Midbrain (tissue), 1 donor: ENCODE results near the gene STAM.

ENCODE experiments used
- DNase-seq: peaks from one replicate; lab custom pipeline; 2025; lab: John Stamatoyannopoulos, UW

Gene STAM

GRCh38 chr10:17730667-17731066 is 86.7 kb downstream of the STAM start:
- no peak for DNase-seq

DNA sequence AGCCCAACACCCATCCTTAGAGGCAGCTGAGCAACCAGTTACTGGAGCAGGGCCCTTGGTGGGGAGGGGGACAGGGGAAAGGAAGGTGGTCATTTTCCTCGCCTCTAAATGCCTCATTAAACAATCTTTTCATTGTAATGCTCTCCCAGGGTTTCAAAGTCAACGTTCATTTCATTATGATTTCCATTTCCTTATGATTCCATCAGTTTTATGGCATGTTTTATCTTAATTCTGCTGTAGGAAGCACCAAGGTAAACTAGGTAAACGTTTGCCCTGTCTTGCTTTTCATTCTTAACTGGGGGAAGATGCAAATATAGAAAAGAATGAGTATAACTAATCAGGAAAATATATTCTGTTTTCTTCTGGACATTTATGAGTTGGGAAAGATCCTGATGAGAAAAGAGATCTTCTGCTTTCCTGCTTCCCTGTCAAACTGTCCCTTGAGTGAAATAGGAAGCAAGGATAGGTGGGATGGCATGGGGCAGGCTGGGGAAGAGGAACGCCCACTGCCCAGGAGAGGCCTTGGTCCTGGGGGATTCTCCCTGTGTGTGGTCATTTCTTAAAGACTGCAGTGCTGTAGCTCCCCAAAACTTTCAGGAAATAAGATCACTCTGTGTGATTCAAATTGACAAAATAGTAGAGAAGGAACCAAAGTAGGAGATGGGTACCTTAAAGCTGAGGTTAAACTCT is 87.5 kb downstream of the STAM start:
- DNase-seq = no peak

GRCh38 chr10:17733620-17734019 is 89.7 kb downstream of the STAM start:
- DNase-seq = no peak

GRCh38 chr10:17734432-17735080 is 90.6 kb downstream of the STAM start:
- no peak for DNase-seq

- DNase-seq = no peak
Measured at GRCh38 chr10:17735166-17735941, 91.4 kb downstream of the STAM start.

GRCh38 chr10:17736223-17736622 is 92.3 kb downstream of the STAM start:
- DNase-seq = no peak

DNA sequence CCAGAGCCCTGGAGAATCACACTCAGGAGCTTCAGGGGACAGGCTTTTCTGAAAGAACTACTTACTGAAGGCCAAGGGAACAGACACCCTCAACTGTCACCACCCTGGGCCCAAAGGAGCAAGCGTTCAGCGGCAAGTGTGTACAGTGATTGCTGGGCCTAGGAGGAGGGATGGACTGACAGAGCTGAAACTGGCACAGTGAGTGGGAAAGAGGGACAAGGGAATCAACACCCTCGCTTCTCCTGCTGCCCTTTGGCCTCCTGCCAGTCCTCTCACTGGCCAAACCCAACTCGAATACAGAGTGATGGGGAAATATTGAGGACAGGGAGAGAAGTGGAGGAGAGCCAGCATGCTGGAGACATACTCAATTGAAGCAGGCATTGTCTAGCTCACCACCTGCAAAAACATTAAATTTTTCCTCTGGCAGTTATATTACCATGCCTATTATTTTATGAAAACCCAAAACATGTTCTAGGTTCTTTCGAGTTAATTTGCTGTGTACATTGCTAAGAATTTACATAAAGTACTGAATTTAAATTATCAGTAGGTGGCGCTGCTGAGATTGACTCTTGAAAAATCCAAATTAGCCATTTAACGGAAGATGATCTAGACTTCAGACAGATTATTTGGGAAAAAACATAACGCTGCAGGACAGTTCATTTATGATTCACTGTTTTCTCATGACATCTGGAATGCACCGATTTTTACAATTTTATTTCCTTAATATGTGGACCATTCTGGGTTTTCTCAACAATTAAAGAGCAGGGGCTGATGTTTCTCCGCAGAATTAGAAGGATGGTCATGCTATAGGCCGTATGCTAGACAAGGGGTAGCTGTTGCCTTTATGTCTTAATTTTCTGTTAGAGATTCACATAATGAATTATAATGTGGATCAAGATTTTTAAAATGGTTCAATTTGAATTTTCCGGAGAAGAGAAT is 93.3 kb downstream of the STAM start:
- DNase-seq = peak; percentile 43

DNA sequence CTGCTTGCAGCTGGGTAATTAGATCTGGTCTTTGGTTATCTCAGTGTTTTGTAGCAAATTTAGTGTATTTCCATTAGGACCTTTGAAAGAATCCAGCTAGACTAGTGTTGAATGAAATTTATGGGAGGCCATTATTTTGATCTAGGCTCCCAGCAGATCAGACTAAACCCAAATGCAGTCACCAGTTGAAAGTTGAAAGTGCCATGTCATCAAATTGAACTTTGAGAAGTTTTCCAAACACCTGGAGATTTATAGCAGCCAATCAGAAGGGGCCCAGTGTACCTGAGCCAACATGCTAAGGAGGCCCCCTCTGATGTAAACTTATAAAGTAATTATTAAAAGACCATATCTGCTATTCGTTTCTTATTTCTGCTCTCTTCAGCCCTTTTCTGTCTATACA is 96.7 kb downstream of the STAM start:
- DNase-seq = no peak

DNA sequence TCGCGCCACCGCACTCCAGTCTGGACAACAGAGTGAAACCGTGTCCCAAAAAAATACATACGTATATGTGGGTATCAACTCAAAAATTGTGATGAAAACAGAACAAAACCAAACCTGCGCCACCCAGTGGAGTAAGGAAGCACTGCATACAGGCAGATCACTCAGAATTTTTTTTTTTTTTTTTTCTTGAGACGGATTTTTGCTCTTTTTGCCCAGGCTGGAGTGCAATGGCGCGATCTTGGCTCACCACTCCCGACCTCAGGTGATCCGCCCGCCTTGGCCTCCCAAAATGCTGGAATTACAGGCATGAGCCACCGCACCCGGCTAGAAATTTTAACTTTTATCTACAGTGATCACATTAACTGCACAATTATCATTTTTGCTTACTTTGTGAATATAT is 99.0 kb downstream of the STAM start:
- DNase-seq = peak; percentile 43

DNA sequence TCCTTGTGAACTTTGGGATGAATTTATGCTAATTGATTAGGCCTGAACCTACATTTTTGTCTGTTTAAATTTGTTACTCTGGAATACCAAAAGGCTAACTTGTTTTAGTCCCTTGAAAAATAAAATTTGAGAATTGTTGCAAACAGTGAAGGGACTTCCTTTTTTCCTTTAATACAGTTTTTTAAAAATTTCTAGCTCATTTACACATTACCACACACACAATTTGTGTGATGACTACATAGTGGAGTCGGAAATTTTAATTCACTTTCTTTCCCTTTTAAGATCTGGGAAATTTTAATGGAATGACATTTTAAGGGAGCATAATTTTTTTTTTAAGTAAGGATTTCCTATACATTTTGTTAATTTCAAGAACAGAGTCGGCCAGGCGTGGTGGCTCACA is 99.5 kb downstream of the STAM start:
- no peak for DNase-seq

DNA sequence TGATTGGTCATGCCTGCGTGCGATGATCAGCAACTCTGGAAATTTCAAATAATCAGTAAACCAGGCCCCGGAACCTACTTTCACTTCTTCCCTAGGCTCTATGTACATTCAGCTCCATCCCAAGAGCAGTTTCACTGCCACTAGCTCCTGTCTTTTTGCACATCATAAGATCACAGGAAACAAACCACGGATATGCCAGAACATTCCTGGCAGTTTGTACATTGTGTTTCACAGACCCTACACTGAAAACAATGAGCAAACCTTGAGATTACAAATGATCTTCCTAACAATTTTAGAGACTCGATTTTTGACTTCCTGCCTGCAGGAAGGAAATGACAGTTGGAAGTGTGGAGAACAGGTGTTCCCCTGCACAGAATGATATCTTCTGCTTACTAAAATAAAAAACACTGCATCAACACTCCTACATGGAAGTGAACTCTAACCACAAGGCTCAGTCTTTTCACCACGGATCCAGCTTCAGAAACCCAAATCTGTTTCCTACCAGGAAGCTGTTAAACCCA is 100.5 kb downstream of the STAM start:
- DNase-seq = no peak

DNA sequence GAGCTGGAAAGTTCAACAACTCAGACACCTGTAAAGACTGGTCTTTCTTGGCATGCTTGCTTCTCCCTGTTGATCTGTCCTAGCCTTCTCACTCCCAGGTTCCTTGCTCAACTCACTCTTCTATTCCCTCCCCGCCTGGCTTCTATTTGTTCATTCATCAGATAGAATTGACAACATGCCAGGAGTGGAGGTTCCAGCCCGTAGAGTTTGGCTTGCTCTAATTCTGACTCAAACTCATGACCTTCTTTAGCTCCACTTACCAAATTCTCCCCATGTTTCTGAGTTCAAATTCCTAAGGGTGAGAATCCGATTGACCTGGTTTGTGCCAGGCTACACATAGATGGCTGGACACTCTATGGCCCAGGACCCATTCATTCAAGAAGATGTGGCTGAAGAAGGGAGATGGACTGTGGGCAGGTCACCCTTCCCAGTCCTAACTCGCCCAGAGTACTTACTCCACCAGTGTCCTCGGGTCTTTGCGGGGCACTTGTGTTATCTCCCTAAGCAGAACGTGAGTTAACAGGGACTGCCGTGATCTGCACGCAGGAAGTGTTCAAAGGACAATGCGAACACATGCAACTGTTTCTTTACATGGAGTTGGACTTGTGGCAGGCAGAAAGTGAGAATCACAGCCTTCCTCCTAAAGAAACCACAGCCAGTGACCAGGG is 104.1 kb downstream of the STAM start:
- no peak for DNase-seq

DNA sequence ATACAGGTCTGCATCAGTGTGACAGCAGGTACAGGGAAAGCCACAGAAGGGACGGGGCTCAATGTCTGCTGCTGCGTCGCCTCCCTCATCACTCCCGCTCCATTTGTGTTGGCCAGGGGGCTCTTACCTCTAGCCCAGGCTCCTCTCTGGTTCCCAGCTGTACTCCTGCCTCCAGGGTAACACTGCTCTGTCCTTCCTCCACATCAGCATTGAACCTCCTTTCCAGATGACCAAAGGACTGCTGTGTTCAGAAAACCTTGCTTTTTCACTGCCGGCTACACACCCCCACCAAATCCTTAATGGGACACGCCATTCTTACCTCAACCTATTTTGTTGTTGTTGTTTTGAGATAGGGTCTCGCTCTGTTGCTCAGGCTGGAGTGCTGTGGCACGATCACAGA is 105.9 kb downstream of the STAM start:
- DNase-seq = no peak

DNA sequence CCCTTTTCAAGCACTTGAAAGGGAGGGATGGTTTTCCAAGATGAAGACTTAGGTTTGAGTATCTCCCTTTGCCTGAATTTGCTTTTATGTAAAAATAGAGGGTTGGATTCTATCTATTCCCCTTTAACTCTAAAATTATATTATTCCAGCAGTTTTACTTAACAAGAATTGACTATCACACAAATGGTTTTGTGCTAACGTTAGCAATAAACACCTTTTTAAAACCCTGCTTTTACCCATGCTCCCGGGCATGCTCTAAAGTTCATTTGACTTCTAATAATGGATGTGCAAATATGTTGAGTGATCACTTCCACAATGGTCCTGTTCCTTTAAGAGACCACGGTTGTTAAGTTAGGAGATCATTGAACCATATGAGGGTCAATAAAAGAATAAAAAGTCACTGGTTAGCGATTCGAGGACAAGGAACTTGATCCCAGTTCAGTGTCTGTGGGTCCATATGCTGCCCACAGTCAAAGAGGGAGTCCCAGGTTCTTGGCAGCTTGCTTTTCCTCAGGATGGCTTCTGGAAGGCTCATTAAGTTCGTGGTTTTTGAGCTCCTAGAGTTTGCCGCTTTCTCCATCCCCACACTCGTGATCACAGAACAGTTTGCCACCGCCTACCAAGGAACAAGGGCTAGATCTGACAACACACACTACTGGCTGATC is 108.0 kb downstream of the STAM start, which contains the start of gene TMEM236:
TSS of gene TMEM236 (plus strand) at position 421 of the 665 bp plus-strand sequence. CDS start at position 516, 95 bp downstream.
- no peak for DNase-seq

DNA sequence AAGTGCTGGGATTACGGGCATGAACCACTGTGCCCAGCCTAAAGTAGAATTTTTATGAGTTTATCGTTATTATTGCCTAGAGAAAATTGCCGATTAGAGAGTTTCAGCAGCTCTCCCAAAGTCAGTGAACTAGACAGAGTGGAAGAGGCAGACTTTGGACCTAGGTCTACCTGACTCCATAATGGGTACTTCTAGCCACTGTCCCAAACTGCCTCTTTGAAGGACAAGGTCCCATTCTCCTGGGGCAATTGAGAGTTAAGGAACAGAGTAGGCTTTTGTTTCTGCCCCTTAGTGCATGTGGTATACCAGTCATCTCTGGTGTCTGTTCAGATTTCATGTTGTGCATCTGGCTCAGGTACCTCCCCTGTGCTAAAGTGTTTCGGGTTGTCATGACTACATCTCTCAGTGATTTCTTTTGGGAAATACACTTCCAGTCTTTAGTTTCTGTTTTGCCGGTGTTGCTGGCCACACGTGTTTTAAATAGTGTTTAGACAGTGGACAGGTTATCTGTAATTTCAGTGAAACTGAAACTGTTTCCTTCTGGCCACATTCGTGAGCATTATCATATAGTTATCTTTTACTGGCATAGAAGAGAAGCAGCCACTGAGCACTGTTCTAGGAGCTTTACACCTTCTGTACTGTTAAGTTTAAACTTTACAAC is 112.7 kb downstream of the STAM start:
- no peak for DNase-seq

DNA sequence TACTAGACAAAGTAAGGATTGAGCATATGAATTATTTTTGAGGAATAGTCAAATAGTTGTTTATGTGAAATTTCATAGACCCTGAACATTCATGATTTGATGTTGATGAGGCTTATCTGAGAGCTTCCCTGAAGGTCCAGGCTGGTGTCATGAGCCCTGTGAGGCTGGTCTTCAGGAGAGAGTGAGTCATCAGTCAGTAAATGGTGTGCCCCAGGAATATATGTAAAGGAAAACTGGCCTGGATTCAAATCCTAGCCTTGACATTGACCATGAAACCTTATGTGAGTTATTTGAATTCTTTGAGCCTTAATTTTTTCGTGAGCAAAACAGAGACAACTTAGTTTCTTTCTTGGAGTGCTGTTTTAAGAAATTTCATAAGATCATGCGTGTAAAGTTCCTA is 114.2 kb downstream of the STAM start:
- DNase-seq = no peak

- DNase-seq = no peak
Measured at GRCh38 chr10:17758896-17759295, 114.9 kb downstream of the STAM start.

GRCh38 chr10:17764142-17764541 is 120.2 kb downstream of the STAM start:
- DNase-seq = no peak

DNA sequence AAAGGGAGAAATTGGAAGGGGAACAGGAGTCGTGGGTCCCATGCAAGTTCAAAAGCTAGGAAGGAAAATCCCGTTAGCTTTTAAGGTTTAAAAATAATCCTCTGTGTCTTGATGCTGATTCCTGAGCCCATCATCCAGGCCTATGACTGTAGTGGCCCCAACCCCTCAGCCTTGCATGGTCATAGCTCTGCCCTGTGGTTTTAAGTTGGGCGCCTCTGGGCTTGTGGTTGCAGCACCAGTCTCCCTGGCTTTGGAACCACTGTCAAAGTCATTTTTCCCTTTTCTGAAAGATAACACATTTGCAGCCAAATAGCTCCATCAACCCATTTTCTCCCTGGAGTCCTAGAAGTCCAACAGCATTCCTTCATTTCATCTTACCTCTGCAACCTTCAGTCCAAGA is 121.7 kb downstream of the STAM start:
- no peak for DNase-seq
